Measurements from ENCODE around the gene FOXP2.
"Not testable (repeated sequence)": the region's sequence is repeated elsewhere in the genome, so short reads cannot be mapped to it uniquely, and the experiment has no call there.

Gene FOXP2

DNA sequence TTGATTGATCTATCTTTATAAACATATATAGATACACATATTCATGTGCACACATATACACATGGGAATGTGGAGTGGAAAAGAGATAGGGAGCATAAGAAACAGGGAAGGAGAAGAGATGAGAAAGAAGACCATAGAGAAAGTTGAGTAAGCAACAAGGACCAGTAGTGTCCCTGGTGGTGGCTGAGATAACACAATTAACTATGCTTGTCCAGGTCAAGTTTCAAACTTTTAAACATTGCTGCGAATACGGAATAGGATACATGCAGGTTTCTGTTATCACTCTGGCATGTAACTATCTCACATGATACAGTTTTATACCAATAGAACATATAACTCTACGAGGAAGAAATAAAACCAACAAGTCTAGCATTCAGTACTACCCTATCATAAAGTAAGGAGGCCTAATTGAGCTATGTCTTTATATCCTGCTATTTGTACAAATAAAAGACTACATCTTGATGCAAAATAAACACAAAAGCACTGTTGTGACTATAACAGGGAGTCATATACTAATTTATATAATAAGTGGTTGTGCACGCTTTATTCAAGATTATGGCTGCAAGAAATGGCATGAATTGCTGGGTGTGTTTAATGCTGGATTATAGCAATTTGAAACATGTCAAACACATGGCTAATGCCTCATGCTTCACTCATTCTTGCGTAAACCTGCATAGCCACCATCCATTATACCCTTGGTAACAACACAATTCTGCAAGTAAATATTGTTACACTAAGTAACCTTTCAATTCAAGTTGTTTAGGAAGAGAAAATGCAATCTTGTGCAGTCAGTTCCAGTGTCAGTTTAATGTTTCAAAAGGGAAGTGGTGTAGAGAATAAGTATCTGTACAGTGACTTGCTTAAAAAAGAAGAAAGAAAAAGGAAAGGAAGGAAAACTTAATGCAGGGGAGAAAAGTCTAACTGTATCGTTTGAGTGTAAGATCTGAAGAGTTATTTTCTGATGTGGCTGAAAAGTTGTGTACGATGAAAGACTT lies 8.2 kb downstream of the FOXP2 start:
- DNase-seq (ENCODE audit: low spot score), result no peak

DNA sequence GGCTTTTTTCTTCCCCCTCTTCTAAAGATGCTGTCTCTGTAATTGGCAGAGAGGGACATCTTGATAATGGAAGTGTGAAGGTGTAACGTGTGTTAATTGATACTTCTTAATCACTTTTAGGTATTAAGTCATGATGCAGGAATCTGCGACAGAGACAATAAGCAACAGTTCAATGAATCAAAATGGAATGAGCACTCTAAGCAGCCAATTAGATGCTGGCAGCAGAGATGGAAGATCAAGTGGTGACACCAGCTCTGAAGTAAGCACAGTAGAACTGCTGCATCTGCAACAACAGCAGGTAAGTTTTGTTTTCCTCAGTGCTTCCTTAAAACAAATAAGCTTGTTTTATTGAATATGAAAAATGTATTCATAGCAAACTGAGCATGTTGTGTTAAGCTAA lies 11.8 kb downstream of the FOXP2 start:
- no peak for DNase-seq (ENCODE audit: low spot score)

DNA sequence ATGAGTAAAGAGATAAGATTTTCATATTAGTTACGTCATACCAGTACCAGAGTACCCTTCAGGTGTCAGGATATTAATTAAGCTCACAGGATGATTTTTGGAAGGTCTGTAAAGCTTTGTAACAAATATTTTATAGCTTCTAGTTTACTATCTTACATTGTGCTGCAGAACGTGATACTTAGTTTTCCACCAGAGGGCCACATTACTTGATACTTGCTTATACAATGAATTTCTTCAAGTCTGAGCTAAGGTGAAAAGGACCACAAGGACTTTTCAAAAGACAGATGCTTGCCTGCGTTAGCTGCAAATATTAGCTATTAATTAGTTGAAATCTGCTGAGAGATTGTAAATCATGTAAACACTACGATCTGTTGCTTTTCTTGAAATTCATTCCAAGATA lies 12.2 kb downstream of the FOXP2 start:
- DNase-seq (ENCODE audit: low spot score), result no peak

DNA sequence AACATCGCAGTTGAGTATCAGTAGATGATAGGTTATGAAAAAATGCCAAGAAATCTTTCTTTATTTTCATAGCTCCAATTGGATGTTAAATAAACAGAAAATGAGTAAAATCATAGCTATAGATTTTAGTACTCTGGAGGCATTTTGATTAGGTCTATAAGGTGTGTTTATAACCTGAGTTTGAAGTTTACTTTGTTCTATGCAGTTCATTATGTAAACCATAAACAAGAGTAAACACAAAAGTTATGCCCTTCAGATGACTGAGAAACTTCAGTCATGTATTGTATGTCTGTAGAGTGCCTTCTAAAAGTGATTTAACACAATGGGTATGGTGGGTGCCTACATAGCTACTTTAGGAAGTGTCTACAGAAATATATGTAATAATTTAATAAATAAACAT lies 13.6 kb downstream of the FOXP2 start:
- no peak for DNase-seq (ENCODE audit: low spot score)

DNA sequence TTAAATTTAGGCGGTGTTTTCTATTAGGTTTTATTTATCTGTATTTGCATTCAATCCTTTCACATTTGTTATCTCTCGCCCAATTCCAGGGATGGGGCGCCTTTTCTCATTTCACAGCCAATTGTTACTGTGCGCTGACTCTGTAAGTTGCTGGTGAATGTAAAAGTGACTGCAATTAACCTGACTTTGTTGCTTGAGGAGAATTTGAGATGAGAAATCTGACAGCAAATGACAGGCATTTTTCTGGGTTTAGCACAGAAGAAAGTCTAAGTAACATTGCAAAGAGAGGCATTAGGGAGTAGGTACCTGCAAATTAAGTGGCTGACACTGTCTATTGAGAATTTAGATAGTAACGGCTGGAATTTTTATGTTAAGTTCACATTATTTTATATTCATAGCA lies 16.6 kb downstream of the FOXP2 start:
- no peak for DNase-seq (ENCODE audit: low spot score)

DNA sequence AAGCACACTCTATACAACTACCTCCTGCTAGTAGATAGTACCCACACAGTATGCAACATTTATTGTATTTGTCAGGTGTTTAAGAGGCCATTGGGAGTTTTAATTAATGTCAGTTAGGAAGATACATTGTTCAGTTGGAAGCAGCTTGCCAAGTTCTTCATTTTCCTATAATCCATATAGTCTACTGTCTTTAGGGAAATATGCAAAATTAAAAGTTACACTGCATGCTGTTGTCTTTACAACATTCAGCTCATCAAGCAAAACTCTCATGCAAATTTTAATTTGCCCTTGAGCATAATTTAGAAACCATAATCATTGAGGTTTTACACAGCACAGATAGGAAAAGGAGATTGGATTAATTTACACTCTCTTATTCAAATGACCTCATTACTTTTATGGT lies 17.4 kb downstream of the FOXP2 start:
- no peak for DNase-seq (ENCODE audit: low spot score)

DNA sequence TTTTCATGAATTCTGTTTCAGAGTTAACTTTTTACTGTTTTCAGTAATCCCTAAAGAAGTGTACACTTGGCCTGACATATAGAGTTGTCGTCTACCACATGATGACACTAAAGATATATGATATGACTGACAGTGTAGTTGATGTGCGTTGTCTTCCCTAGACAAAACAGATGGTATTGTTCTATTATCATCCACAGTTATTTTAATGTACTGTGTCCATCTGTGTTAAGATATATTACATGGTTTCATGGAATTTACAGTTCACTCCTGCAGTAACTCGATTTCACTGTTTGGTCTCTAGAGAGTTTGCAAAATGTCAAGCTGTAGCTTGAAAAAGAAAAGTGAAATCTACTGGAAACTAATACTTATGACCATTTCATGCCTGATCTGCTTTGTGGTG lies 18.1 kb downstream of the FOXP2 start:
- DNase-seq (ENCODE audit: low spot score), result no peak

DNA sequence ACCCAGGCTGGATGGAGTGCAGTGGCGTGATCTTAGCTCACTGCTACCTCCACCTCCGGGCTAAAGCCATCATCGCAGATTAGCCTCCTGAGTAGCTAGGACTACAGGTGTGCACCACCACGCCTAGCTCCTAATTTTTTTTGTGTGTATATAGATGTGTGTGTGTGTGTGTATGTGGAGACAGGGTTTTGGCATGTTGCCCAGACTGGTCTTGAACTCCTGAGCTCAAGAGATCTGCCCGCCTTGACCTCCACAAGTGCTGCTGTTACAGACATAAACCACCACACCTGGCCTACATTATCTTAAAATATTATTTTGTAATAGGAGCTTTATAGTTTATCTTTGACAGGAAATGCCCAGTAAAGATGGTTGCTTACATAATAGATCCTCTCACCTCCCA lies 25.0 kb downstream of the FOXP2 start:
- DNase-seq (ENCODE audit: low spot score), result no peak

DNA sequence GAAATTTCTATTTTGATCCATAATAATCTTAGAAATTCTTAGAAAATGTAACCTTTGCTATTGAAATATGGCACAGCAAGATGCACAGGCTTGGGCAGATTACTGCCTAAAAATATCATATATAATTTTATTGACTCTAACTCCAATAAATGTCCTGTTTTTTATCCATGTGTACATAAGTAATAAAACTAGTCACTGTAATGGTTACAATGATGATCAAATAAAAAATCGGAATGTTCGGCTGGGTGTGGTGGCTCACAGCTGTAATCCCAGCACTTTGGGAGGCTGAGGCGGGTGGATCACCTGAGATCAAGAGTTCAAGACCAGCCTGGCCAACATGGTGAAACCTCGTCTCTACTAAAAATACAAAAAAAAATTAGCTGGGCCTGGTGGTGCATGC lies 26.3 kb downstream of the FOXP2 start:
- not testable (repeated sequence) for DNase-seq (ENCODE audit: low spot score)

DNA sequence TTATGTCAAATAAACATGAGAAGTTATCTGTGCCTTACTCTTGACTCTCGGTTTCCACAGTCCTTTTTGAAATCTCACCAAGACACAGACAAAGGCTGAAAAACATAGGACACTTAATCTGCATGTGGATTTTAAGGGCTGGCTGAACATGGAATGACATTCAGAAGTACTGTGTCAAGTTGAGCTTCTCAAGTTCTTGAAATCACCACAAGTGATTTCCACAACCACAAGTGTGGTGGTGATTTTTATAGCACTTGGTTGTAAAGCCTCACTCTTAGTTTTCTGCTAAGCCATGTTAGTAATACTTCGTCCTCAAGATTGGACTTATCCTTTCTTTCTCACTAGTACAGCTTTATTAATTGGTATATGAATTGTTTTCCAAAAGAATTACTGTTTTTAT lies 29.6 kb downstream of the FOXP2 start:
- DNase-seq (ENCODE audit: low spot score), result no peak

DNA sequence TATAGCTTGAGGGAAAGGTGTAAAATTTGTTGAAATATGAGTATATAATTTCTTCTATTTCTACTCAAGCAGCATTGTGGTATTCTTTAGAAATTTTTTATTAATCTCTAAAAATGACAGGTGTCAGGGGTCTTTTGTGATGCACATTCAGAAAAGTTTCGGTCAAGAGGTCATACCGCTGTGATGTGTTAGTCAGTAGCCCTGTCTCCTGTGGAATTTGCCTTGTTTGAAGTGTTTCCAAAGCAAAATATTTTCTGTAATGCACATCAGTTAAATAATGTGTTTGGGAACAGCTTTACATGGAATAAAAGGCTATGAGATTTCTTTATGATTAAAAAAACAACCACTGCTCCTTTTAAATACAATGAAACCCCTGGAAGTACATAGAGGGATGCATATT lies 35.8 kb downstream of the FOXP2 start:
- DNase-seq (ENCODE audit: low spot score), result no peak

DNA sequence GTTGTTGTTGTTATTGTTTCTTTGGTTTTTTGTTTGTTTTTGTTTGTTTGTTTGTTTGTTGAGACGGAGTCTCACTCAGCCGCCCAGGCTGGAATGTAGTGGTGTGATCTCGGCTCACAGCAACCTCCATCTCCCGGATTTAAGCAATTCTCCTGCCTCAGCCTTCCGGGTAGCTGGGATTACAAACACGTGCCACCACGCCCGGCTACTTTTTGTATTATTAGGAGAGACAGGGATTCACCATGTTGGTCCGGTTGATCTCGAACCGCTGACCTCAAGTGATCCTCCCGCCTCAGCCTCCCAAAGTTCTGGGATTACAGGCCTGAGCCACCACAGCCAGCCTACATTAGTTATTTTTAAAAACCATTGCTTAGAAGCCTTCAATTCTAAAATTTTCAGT lies 45.0 kb downstream of the FOXP2 start:
- DNase-seq (ENCODE audit: low spot score), result no peak

DNA sequence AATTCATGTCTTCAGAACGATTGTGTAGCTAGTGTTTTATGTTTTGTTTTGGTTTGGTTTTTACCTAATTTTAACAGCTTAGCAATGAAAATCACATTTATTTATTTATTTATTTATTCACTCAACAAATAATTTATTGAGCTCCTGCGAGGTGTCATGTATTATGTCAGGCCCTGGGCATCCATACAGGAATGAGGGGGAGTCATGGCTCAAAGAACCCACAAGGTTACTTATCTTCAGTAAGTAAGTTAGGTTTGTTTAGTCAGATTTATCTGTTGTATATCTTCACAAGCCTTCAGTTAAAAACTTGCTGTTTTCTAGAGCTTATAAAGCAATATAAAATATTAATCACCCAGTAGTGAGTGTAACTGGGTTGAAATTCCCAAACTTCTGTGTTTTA lies 45.4 kb downstream of the FOXP2 start:
- DNase-seq (ENCODE audit: low spot score), result no peak

DNA sequence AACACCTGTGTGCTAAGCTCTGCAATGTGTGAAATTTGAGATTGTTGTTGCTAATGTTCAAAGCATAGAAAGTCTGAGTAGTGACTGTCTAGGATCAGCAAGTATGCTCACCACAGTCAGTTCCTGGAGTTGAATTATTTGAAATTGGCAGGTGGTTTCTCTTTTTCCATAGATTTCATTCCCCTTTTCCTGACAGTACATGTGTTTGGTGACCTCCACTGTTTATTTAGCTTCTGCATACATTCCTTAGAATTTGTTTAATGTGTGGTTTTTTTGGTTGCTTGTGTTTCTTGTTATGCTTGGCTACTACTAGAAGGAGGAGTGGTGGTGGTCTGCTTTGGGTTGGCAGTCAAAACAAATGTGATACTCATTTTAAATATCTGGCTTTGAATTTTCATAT lies 52.3 kb downstream of the FOXP2 start:
- DNase-seq (ENCODE audit: low spot score), result no peak

DNA sequence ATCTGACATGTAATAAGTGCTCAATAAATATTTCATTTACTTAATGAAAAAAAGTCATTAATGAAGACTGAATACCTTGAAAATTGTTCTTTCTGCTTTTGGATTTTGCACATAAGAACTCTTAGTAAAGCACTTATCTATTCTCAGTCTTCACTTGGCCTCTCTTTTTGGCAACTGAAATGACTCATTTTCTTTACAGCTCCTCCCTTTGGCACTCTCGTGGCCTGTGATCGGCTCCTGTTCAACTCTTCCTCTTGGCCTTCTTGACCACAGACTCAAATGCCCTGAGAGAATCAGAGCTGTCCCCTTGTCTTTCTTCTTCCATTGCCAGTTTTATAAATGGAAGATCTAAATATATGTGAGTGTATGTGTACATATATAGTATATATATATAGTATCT lies 54.2 kb downstream of the FOXP2 start:
- no peak for DNase-seq (ENCODE audit: low spot score)

DNA sequence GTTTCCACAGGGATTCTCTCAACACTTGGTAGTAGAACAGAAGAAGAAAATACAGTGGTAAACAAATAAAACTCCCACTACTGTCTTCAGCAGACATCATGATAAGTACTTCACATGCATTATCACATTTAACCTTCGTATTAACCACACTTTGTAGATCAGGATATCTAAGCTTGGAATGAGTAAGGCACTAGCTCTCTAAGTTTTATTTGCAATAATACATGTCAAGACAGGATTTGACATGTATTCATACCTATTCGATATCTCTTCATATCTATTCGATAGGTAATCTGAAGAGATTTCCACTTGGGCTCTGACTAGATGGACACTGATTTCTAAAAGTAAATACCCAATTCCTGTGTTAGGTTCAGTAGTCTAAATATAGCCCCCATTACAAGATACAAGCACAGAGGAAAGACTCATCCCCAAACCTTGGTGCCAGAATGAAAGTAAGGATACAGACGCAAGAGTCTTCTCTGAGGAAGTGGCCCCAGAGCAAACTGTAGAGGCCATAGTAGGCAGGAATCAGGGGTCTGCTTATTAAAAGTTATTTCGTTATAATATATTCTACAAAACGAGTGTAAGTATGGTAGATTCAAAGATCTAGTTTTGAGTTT lies 58.4 kb downstream of the FOXP2 start:
- no peak for DNase-seq (ENCODE audit: low spot score)

DNA sequence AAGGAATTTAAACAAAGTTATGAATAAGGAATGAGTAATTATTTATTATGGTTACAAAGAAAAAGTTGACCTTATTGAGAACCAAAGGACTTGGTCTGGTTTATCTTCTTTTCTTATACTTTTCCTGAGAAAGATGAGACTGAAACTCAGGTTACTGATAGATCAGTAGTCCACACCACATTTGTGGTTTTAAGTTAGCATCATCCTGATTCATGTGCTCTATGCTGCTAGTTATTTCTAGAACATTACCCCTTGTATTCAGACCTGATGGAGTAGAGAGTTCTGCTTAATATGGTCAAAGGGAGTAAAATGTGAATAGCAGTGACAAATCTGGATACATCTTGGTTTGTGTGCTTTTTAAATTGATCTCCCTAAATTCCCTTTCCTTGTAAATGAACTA lies 63.8 kb downstream of the FOXP2 start:
- no peak for DNase-seq (ENCODE audit: low spot score)

DNA sequence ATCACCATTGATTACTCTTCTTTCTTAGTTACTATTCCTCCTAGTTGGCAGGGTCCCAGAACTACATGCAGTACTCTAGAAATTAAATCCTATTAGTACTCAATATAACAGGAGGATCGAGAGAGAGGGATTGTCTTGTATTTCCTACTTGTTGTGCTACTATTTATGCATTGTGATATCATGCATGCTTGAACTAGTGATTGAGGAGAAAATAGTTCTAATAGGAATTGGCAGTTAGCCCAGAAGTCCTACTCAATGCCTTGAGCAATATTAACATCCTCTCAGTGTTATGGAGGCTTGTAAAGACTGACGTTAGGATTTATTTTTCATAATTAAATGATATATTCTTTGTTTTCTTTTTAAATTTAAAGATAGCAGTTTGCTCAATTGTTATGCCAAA lies 67.4 kb downstream of the FOXP2 start:
- DNase-seq (ENCODE audit: low spot score), result no peak

DNA sequence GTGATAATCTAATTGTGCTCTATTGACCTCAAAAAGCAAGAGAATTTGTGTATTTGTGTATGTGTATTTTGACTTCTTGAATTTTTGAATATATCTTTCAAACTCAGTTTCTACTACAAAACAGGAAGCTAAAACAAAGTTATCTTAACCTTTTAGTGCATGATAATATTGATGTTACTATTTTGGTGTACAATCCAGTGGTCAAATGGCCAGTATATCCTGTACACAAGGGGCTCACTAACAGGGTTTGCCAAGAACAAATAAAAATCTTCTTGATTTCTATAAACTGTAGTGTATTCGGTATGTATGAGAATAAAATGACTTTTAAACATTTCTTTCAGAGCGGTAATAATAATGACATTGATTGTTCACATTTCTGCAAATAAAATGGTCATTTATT lies 69.6 kb downstream of the FOXP2 start:
- no peak for DNase-seq (ENCODE audit: low spot score)

DNA sequence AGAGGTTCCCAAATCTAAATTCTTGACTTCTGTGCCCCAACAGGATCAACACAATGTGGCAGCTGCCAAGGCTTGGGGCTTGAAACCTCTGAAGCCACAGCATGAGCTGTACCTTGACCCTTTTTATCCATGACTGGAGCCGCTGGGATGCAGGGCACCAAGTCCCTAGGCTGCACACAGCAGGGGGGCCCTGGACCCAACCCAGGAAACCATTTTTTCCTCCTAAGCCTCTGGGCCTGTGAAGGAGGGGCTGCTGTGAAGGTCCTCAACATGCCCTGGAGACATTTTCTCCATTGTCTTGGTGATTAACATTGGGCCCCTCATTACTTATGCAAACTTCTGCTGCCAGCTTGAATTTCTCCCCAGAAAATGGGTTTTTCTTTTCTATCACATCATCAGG lies 72.6 kb downstream of the FOXP2 start:
- no peak for DNase-seq (ENCODE audit: low spot score)

DNA sequence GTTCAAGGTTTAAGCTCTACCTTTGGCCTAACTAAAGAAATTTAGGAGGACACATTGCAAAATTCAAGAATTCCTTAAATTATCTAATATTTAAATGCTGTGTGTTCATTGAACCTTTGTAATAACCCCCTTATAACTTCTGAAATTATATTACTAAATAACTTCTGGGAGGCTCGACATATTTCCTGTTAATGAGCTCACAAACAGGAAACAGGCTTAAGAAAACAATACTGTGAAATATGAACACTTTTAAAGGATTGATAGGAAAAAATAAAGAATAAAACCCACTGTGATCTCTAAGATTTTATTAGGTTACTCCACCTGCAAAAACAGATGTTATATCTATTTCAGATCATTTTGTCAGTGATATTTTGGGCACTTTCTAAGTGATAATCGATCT lies 74.1 kb downstream of the FOXP2 start:
- no peak for DNase-seq (ENCODE audit: low spot score)

DNA sequence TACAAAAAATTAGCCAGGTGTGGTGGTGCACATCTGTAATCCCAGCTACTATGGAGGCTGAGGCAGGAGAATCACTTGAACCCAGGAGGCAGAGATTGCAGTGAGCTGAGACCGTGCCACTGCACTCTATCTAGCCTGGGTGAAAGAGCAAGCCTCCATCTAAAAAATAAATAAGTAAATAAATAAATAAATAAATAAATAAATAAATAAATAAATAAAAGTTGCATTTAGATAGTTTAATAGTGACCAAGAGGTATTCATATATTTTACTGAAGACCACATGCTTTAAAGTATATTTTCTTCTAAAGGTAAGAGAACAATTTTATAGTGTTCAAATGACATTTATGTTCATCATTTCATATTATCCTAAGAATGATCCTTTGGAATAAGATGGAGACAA lies 82.9 kb downstream of the FOXP2 start:
- not testable (repeated sequence) for DNase-seq (ENCODE audit: low spot score)

DNA sequence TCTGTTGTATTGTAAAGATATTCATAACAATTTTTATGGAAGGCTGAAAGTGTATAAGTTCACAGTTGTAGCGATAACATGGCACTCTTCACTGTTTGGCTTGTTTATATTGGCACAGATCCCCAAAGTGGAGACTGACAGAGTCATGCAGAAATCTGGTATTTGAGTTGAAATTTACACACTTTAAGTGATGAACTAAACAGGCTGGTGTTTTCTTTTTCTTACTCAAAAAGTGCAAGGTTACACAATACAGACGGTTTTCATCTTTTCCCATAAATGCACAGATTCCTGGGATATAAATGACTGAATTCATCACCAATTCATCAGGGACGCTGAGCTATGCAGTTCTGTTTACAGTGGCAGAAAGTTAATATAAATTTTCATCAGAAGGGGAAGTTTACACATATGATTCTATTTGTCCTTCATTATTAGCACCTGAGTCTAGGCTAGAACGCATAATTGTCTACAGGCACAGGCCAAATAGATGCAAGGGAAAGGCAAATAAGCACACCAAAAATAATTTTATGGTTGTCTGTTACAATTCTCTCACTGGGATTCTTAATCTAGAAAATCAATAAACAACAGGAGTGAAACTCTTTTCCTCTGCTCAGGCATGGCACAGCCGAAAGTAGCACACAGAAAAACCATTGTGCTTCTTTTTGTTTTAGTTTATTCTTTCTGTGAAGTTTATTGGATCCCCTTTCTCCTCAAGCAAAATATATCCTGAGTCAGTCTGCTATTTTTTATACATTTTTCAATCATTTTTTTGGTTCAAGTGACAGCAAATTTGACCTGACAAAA lies 88.0 kb downstream of the FOXP2 start:
- DNase-seq (ENCODE audit: low spot score), result no peak
